ENCODE data around the gene HMOX2.

The HMOX2 gene, protein sequence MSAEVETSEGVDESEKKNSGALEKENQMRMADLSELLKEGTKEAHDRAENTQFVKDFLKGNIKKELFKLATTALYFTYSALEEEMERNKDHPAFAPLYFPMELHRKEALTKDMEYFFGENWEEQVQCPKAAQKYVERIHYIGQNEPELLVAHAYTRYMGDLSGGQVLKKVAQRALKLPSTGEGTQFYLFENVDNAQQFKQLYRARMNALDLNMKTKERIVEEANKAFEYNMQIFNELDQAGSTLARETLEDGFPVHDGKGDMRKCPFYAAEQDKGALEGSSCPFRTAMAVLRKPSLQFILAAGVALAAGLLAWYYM

DNA sequence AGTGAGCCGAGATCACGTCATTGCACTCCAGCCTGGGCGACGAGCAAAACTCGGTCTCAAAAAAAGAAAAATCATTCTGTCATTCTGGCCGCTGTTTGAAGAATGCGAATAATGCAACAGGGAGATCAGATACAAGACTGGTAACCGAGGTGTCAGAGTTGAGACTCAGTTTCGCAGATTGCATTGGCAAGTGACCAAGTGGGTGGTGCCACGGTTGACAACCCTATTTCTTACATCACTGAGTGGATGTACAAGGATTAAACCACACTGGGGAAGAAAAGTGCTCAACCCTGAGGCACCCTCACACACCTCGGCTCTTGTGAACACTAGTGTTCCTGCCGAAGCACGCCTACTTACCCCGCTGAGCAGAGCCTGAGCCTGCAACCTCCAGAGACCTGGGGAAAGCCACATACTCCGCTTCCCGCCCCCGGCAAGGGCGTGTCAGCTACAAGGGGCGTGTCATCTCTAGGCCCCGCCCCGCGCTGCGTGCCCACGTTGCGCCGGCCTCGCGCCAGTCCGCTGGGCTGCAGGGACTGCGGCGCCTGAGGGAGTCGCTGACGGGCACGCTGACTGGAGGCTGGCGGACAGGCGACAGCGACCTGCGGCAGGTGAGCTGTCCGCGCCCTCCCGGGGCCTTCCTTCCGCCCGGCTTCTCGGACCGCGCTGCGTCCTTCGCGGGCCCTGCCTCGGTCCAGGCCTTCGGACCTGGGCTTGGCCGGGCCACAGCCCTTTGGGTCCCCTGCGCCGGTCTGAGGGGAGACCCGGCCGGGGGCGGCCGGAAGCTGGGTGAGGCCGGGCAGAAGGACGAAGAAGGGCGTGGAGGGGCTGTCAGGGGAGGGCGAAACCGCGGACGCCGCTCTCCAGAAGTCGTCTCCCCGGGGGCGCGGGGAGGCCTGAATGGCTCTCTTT is at the start of gene HMOX2:
TSS of gene HMOX2 (plus strand) at position 519 of the 909 bp plus-strand sequence. CDS start 29,127 bp downstream, outside the sequence.
- DNase-seq (ENCODE audit: low read depth), result peak; percentile 86

DNA sequence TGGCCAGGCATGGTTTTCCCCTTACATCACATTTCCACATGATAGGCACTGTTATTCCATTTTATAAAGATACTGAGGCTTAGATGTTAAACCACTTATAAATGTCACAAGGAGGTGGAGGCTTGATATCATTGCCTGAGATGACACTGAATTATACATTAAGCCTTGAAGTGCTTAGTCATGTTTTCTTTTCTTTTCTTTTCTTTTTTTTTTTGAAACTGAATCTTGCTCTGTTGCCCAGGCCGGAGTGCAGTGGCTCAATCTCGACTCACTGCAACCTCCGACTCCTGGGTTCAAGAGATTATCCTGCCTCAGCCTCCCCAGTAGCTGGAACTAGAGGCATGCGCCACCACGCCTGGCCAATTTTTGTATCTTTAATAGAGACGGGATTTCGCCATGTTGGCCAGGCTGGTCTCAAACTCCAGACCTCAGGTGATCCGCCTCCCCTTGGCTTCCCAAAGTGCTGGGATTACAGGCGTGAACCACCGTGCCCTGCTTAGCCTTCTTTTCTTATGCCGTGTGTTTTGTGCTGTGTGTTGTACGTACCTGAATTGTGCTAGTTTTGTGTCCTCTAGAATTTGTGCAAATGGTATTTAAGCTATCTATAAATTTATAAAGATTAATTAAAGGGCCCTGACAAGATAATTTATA is 49.4 kb upstream of the HMOX2 start:
- DNase-seq (ENCODE audit: low read depth), result no peak

DNA sequence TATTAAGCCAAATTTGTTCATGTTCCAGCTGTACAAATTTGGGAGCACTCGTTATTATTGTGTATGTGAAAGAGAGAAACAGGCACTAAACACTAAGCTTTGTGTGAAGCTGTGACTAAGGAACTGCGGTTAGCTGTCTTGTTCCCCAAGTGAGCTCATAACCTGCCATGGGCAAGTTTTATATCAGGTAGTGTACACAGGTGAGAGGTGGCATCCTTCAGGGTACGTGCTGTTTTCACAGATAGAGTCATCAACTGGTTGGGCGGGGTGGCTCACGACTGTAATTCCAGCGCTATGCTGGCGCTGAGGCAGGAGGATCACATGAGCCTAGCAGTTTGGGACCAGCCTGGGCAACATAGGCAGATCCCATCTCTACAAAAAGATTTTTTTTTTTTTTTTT is 47.7 kb upstream of the HMOX2 start:
- no peak for DNase-seq (ENCODE audit: low read depth)

DNA sequence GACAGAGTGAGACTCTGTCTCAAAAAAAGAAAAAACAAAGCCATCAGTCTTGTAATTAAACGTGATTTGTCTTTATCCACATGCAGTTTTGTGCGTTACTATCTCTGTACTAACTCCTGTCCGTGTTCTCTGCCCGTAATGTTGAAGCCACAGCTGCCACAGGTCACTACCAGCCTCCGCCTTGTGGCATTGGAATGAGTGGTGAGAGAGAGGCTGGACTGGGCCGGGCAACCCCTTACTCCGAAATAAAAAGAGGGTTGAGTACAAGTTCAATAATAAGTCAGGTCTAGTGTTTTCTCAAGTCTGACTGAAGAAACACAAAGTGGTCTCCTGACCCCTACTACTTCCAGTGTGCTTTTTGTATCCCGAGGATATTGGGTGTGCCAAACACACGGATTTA is 45.2 kb upstream of the HMOX2 start:
- DNase-seq (ENCODE audit: low read depth), result no peak

DNA sequence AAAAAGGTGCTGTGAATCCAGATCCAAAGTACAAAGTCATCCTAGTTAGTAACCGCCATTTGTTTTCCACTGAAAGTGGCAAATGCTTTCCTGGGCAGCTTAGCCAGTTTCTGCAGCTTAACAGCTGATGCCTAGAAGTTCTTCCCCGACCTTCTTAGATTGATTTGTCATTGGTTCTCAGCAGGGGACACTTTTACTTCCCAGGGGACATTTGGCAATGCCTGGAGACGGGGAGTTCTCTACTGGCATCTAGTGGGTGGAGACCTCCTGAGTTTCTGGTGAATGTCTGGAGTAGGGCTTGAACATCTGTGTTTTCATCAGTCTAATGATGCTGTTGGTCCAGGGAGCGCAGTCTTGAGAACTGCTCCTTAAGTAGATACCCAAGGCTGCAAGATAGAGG is 43.0 kb upstream of the HMOX2 start:
- DNase-seq (ENCODE audit: low read depth), result no peak

DNA sequence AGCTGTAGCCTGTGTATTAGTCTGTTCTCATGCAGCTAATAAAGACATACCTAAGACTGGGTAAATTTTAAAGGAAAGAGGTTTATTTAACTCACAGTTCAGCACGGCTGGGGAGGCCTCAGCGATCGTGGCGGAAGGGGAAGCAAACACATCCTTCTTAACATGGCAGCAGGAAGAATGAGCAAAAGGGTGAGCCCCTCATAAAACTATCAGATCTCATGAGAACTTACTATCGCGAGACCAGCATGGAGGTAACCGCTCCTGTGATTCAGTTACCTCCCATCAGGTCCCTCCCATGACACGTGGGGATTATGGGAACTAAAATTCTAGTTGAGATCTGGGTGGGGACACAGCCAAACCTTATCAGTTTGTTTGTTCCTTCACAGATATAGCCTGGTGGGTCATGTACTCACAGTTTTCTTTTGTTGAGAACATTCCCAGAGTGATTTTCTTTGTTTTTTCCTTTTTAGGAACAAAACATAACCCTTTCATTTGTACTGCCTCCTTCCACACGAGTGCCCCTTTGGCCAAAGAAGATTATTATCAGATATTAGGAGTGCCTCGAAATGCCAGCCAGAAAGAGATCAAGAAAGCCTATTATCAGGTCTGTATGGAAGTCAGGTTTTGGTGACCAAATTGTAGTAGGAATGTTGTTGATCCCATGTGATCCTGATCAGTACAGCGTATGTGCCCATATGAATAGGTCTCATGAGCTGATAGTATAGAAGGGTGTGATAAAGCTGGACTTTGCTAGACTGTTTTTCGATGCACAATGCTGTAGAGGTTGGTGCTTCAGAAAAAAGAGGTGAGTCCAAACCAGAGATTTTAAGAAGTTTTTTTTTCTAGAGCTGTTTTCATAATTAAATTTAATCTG is 42.0 kb upstream of the HMOX2 start:
- DNase-seq (ENCODE audit: low read depth), result no peak

DNA sequence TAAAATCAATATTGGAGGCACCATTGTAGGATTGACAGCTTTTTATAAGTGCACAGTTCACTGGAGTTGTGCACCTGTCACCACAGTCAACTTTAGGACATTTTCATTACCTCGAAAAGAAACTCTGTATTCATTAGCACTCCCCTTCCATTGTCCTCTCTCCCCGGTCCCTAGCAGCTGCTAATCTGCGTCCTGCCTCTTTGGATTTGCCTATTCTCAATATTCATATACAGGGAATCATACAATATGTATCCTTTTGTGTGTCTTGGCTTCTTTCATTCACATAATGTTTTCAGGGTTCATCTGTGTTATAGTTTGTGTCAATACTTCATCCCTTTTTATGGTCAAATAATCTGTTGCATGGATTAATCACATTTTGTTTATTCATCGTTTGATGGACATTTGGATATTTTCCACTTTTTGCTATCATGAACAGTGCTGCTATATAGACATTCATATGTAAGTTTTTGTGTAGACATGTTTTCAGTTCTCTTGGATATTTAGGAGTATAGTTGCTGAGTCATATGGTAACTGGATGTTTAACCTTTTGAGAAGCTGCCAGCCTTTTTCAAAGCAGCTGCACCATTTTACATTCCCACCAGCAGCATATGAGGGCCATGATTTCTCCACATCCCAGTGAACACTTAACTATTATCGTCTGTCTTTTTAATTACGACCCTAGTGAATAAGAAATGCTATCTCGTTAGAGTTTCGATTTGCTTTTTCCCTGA is 40.7 kb upstream of the HMOX2 start:
- DNase-seq (ENCODE audit: low read depth), result no peak

DNA sequence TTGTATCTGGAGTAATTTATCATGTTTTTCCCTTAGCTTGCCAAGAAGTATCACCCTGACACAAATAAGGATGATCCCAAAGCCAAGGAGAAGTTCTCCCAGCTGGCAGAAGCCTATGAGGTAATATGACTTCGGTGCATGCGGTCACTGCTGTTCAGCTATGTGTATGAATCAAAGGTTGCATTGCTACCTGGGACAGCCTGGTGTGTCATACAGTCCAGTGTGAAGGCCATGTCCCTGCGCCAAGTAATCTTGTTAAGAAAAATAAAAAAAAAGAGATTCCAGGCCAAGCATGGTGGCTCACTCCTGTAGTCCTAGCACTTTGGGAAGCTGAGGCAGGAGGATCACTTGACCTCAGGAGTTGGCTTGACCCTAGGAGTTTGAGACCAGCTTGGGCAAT is 38.8 kb upstream of the HMOX2 start:
- no peak for DNase-seq (ENCODE audit: low read depth)

DNA sequence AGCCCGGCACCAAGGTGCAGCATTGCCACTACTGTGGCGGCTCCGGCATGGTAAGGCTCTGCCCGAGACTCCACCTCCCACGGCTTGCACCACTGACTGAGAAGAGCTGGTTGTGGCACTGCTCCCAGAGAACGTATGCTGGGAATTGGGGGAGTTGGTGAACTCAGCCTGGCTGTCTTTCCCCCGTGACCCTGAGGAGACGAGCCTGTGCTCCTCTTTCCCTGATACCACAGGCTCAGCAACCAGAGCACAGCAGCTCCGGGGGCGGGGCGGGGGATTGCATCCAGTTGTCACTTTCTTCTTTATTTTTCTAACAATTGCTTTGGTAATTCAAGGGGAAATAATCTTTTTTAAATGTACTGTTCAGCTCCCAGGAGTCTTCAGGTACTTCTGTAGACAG is 33.8 kb upstream of the HMOX2 start:
- no peak for DNase-seq (ENCODE audit: low read depth)

DNA sequence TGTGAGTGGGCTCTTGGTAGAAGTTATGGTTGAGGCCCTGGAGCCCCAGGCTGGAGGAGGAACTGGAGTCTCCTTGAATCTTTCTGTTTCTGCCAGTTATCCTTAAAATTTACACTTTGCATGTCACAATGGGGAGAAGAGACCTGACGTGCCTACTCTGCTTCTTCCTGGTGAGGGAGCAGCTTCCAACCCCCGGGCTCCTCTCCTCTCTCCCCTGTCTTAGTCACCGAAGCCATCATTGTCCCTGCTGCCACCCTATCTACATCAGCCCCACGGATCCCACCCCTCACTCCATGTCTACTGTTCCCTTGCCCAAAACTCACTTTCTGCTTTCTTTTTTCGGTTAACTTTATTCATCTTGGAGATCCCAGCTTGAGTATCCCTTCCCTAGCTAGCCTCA is 32.9 kb upstream of the HMOX2 start:
- no peak for DNase-seq (ENCODE audit: low read depth)

DNA sequence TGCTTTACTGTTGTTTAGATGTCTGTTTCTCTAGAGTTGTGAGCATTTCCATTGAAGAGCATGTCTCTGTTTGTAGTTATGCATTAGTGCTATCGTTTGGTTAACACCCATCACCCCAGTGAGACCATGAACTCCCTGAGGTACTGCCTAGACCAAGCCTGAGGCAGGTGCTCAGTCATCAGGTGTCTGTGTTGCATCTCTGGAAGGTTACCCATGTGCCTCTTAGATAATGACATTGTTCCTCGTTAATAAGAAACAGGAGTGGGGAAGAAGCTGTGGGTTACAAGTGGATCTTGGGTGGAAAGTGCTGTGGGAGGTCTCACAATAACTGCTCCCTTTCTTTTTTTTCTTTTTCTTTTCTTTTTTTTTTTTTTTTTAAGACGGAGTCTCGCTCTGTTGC is 32.2 kb upstream of the HMOX2 start:
- no peak for DNase-seq (ENCODE audit: low read depth)

DNA sequence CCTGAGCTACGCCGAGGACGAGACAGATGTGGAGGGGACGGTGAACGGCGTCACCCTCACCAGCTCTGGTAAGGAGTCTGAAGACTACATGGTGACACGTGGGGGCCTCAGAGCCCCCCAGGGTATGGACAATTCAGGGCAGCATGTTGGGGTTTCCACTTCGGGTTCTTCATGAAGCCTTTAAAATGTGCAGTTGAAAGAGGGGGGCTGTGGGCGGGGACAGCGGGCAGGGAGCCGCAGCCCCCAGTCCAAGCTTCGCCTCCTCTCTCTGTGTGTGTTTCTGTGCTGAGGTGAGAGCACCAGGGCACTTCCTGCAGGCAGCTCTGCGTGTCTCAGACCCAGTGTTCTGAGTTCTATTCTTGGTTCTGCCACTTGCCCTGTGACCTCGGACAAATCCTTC is 25.8 kb upstream of the HMOX2 start:
- DNase-seq (ENCODE audit: low read depth), result no peak

DNA sequence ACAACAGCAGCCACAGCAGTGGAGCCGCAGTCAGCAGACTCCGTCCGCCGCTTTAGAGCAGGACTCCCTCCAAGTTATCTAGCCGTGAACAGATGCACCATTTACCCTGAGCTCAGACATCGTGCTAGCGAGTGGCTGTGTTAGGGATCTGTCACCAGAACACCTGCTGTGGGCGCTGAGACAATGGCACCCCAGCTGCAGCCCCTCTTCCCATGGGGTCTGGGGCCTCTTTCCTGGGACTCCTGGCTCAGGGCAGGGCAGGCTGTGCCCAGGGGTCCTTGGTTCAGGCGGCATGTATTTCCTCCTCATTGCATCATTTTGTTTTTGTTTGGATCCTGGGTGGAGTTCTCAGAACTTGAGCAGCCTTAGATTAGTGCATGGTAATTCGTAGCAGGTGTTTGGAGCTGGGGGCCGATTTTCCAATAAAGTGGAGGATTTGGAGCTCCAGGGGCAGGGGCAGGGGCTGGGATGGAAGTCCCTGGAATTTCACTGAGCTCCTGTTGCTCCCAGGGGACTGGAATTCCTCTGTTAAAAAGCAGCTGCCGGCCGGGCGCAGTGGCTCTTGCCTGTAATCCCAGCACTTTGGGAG is 25.2 kb upstream of the HMOX2 start:
- DNase-seq (ENCODE audit: low read depth), result no peak

DNA sequence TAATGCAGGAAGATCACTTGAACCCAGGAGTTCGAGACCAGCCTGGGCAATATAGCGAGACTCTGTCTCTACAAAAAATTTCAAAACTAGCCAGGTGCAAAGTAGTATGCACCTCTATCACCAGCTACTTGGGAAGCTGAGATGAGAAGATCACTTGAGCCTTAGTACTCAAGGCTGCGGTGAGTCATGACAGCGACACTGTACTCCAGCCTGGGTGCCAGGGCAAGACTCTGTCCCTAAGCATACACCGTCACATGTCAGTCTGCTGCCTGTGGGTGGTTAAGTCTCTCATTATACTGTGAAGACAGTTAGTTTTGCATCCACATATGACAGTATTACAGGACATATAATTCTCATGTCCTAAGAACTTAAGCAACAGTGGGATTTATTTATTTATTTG is 23.5 kb upstream of the HMOX2 start:
- no peak for DNase-seq (ENCODE audit: low read depth)

DNA sequence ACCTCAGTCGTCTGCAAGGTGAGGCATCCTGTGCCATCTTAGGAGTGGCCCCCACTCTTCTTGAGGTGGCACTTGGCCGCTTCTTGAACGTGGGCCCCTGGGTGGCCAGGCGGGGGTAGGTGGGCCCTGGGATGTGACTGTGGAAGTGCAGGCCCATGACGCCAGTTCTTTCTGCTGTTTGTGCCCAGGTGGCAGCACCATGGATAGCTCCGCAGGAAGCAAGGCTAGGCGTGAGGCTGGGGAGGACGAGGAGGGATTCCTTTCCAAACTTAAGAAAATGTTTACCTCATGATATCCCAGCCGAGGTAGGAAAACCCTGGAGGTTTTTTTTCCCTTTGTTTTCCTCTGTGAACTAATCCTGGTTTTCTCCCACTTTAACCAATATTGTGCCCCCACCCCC is 21.6 kb upstream of the HMOX2 start:
- no peak for DNase-seq (ENCODE audit: low read depth)

DNA sequence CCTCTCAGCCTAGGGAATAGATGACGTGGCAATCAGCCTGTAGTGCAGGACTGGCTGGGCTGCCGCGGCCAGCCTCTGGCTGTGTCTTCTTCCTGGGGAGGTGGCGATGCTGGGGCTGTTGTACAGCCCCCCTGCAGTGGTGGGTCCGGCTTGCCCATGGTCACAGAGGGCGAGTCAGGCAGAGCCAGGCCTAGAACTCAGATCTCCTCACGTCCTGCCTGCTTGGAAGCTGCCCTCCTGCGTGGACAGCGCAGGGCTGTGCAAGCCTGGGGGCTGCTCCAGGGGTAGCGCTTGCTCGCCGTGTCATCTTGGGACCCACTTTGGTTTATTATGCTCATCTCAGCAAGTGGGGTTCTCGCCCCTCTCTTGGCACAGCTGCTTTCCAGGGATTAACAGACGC is 21.1 kb upstream of the HMOX2 start:
- DNase-seq (ENCODE audit: low read depth), result no peak

DNA sequence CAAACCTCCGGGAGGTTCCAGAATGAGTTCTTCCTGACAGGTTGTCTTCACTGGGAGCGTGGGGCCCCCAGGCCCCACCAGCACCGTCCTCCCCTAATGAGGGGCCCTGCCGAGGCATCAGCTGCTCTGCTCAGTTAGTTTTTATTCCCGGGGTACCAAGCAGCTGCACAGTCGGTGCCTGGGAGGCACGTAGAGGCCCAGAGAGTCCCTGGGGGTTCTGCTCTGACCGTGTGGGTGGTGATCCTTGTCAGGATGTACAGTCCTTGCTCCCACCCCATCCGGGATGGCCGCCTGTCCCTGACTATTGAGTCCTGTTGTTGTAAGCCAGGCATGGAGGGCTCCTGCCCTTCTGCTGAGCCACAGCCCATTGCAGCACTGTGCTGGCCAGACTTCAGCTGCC is 20.2 kb upstream of the HMOX2 start:
- DNase-seq (ENCODE audit: low read depth), result no peak

DNA sequence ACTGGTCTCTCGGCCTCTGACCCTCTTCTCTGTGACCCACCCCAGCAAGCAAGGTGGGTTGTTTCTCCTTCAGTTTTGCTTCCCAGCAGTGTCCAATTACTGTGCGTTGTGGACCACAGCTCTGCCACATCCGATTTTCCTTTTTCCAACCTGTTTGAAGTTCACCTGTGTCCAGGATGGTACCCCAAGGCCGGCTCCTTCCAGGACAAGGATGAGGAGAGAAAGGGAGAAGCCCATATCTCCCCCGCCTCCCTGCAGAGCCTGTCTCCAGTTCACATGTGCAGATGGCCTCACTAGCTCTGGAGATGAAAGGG is 15.3 kb upstream of the HMOX2 start:
- no peak for DNase-seq (ENCODE audit: low read depth)

DNA sequence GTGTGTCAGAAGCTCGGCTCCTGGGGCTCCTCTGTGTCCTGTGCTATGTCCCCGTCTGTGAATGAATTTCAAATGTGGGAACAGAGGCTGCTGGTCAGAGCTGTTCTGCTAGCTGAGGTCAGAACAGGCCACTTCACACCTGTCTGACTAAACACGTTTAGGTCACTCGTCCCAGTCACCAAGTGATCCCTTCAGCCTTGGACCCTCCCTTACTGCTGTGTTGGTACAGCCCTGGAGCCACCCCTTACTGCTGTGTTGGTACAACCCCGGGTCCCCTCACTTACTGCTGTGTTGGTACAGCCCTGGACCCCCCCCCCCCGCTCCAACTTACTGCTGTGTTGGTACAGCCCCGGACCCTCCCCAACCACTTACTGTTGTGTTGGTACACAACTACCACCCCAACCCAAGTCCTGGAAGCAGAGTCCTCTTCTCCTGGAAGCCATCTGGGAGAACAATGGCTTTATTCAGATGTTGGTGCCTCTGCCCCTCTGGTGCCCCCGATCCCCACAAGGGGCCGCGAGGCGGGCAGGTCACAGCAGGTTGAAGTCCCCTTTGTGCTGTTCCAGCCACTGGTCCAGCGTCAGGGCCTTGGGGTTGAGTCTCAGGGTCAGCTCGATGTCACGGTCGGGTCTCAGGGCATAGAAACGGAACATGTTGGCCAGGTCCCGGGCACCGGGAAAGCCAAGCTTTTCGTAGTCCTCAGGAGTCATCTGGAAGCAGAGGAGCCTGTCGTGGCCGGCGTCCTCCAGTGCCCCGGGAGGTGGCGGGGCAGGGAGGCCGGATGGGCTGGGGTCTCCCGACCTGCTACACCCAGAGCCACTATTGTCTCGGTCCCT is 14.7 kb upstream of the HMOX2 start:
- DNase-seq (ENCODE audit: low read depth), result no peak

DNA sequence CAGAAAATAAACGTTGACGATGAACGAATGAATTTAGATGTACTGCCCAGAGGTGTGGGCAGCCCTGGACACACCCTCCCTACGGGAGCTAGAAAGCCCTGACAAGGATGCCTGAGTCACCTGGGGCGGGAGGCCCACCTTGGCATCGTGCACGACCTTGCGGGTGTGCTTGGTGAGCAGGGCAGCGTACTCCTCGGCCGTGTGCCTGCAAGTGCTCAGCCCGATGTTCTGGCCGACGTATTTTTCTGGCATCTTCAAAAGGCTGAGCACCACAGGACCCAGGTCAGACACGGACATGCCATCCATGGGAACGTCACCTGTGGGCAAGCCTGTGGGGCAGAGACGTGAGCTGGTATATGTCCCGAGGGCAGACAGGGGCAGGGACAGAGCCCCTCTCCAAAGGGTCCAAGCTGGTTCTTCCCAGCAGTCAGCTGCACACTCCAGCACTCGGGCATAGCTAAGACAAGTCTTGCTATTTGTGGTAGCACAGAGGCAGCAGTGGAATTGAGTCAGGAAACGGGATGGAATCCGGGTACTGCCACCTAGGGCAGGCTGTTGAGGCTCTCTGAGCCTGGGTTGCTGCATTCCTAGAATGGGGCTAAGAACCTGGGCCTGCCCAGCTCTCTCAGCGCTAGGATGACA is 12.6 kb upstream of the HMOX2 start:
- DNase-seq (ENCODE audit: low read depth), result no peak
